HepG2 (cell line): ENCODE results near the gene SLC25A15. TPM values are rescaled to one million over a fixed set of nuclear protein-coding genes. Genes with fewer than 3 reads are reported as not detected.

Experiments
- AFF4 ChIP-seq: sonication (generic); formaldehyde crosslinking; IDR thresholded peaks from 2 replicates; pipeline ENCODE4 v1.4.0; 2020; ENCODE audit warnings: missing genetic modification reagents
- ARHGAP35 ChIP-seq: sonication (generic); formaldehyde crosslinking; IDR thresholded peaks from 2 replicates; pipeline ENCODE4 v1.9.0; 2022; ENCODE audit warnings: mild to moderate bottlenecking, inconsistent platforms, moderate library complexity, missing genetic modification reagents, borderline replicate concordance
- FOSL2 ChIP-seq: sonication (generic); formaldehyde crosslinking; IDR thresholded peaks from 2 replicates; pipeline ENCODE4 v1.4.0; 2020; ENCODE audit warnings: missing genetic modification reagents
- GMEB2 ChIP-seq: IDR thresholded peaks from 2 replicates; pipeline ENCODE4 v1.6.1; 2016; ENCODE audit warnings: missing biosample characterization, missing genetic modification reagents, low read depth
- HOXD1 ChIP-seq: sonication (generic); formaldehyde crosslinking; IDR thresholded peaks from 2 replicates; pipeline ENCODE4 v1.5.0; 2020; ENCODE audit warnings: missing genetic modification reagents
- MAFK ChIP-seq, 2 experiments: IDR thresholded peaks in 1 of 2; conservative IDR thresholded peaks in 1 of 2; 2 replicates each; pipeline ENCODE4 v1.6.1; 2011; ENCODE audit warnings: improper control_type of control experiment in 2 of 2, low read length in 2 of 2
- MED8 ChIP-seq: sonication (generic); formaldehyde crosslinking; IDR thresholded peaks from 2 replicates; pipeline ENCODE4 v1.8.1; 2023; ENCODE audit warnings: mild to moderate bottlenecking, missing genetic modification reagents; ENCODE audit not compliant: insufficient replicate concordance
- POLR2AphosphoS2 ChIP-seq: IDR thresholded peaks from 2 replicates; pipeline ENCODE4 v1.6.1; 2011; ENCODE audit warnings: low read depth, low read length, improper control_type of control experiment
- SMAD3 ChIP-seq: sonication (generic); formaldehyde crosslinking; IDR thresholded peaks from 2 replicates; pipeline ENCODE4 v1.4.0; 2020; ENCODE audit warnings: missing genetic modification reagents
- ZFP91 ChIP-seq: sonication (generic); formaldehyde crosslinking; IDR thresholded peaks from 2 replicates; pipeline ENCODE4 v1.9.0; 2022; ENCODE audit warnings: missing genetic modification reagents, mild to moderate bottlenecking, borderline replicate concordance
- ZNF101 ChIP-seq: sonication (generic); formaldehyde crosslinking; IDR thresholded peaks from 2 replicates; pipeline ENCODE4 v1.4.0; 2020; ENCODE audit warnings: mild to moderate bottlenecking, low read depth, missing genetic modification reagents, borderline replicate concordance
- ZNF296 ChIP-seq: sonication (generic); formaldehyde crosslinking; conservative IDR thresholded peaks from 2 replicates; pipeline ENCODE4 v1.5.0; 2020; ENCODE audit warnings: mild to moderate bottlenecking, missing genetic modification reagents
- ZNF354B ChIP-seq: sonication (generic); formaldehyde crosslinking; IDR thresholded peaks from 2 replicates; pipeline ENCODE4 v1.8.0; 2022; ENCODE audit warnings: mild to moderate bottlenecking, missing genetic modification reagents
- ZNF878 ChIP-seq: sonication (generic); formaldehyde crosslinking; IDR thresholded peaks from 2 replicates; pipeline ENCODE4 v1.8.1; 2023; ENCODE audit warnings: mild to moderate bottlenecking, missing genetic modification reagents, moderate library complexity
- polyA plus RNA-seq, 8 experiments: library from polyadenylated mRNA; depleted of rRNA in 3 of 8; stranded (reverse) in 7 of 8; unstranded in 1 of 8; fragments of >200 nt; fragmentation: Illumina TruSeq in 4 of 8; extraction: Trizol in 4 of 8; gene quantifications; 2 replicates each; pipeline versions ENCODE4 v1.2.1 to v1.2.3, GENCODE V29; 2011 to 2016; ENCODE audit warnings: low read depth in 4 of 8, missing spikeins in 1 of 8, mixed read lengths in 1 of 8; ENCODE audit not compliant: insufficient read depth in 1 of 8
- total RNA-seq, 5 experiments: library from RNA; depleted of rRNA; stranded (reverse); fragments of >200 nt; fragmentation: Illumina TruSeq; extraction: Trizol; gene quantifications; 2 replicates each; pipeline ENCODE4 v1.2.3, GENCODE V29; 2016; ENCODE audit warnings: low read depth in 1 of 5
- TF ChIP-seq, protein P1 (sequence below): sonication (generic); formaldehyde crosslinking; conservative IDR thresholded peaks from 2 replicates; pipeline ENCODE4 v1.4.0; 2020; ENCODE audit warnings: missing genetic modification reagents
- TF ChIP-seq, protein P2 (sequence below): sonication (generic); formaldehyde crosslinking; conservative IDR thresholded peaks from 2 replicates; pipeline ENCODE4 v1.8.0; 2022; ENCODE audit warnings: low read depth, missing genetic modification reagents
- TF ChIP-seq, protein P3 (sequence below): sonication (generic); formaldehyde crosslinking; conservative IDR thresholded peaks from 2 replicates; pipeline ENCODE4 v1.8.0; 2022; ENCODE audit warnings: mild to moderate bottlenecking, moderate library complexity, missing genetic modification reagents

Gene SLC25A15
- total and polyA plus RNA-seq, 2 of the 13 experiments (the other 11 are each of a cell fraction or from before 2014, with no cell fraction given) = 17.3 to 39.1 TPM

GRCh38 chr13:40770934-40771618 lies 18.3 kb upstream of the SLC25A15 start, which contains the start of gene MRPS31 (continued):
- TF ChIP-seq, protein P1, sequence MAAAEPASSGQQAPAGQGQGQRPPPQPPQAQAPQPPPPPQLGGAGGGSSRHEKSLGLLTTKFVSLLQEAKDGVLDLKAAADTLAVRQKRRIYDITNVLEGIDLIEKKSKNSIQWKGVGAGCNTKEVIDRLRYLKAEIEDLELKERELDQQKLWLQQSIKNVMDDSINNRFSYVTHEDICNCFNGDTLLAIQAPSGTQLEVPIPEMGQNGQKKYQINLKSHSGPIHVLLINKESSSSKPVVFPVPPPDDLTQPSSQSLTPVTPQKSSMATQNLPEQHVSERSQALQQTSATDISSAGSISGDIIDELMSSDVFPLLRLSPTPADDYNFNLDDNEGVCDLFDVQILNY (CRISPR knock-in tag) = peak; percentile 65; the same call in 1 of the 2 replicates
- TF ChIP-seq, protein P2, sequence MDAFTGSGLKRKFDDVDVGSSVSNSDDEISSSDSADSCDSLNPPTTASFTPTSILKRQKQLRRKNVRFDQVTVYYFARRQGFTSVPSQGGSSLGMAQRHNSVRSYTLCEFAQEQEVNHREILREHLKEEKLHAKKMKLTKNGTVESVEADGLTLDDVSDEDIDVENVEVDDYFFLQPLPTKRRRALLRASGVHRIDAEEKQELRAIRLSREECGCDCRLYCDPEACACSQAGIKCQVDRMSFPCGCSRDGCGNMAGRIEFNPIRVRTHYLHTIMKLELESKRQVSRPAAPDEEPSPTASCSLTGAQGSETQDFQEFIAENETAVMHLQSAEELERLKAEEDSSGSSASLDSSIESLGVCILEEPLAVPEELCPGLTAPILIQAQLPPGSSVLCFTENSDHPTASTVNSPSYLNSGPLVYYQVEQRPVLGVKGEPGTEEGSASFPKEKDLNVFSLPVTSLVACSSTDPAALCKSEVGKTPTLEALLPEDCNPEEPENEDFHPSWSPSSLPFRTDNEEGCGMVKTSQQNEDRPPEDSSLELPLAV = no peak
- 0 out of 2 replicates have a peak, but pooled peaks have one; percentile 30 for TF ChIP-seq GMEB2 (CRISPR knock-in tag)
- peak; percentile 93 for TF ChIP-seq ARHGAP35
- TF ChIP-seq ZFP91 (CRISPR knock-in tag) = peak; percentile 97
- no peak for TF ChIP-seq POLR2AphosphoS2
- TF ChIP-seq SMAD3 = peak; percentile 89
- TF ChIP-seq, protein P3, sequence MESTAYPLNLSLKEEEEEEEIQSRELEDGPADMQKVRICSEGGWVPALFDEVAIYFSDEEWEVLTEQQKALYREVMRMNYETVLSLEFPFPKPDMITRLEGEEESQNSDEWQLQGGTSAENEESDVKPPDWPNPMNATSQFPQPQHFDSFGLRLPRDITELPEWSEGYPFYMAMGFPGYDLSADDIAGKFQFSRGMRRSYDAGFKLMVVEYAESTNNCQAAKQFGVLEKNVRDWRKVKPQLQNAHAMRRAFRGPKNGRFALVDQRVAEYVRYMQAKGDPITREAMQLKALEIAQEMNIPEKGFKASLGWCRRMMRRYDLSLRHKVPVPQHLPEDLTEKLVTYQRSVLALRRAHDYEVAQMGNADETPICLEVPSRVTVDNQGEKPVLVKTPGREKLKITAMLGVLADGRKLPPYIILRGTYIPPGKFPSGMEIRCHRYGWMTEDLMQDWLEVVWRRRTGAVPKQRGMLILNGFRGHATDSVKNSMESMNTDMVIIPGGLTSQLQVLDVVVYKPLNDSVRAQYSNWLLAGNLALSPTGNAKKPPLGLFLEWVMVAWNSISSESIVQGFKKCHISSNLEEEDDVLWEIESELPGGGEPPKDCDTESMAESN = peak; percentile 89
- TF ChIP-seq FOSL2 (CRISPR knock-in tag) = peak; percentile 73
- no peak for TF ChIP-seq MED8
- TF ChIP-seq ZNF296 (CRISPR knock-in tag) = no peak
- TF ChIP-seq ZNF101 (CRISPR knock-in tag) = no peak
- TF ChIP-seq ZNF878 (CRISPR knock-in tag) = no peak
- TF ChIP-seq MAFK (conservative IDR thresholded peaks at IDR 0.05 in 1 of 2, IDR thresholded peaks at IDR 0.05 in 1 of 2; ENCODE audit: low read length in 2 of 2) = peak in 1 of 2 experiments; percentile 4; a peak in 1 of 4 replicates
- TF ChIP-seq HOXD1 (CRISPR knock-in tag) = peak; percentile 92
- no peak for TF ChIP-seq ZNF354B (CRISPR knock-in tag)
- 0 out of 2 replicates have a peak, but pooled peaks have one; percentile 80 for TF ChIP-seq AFF4 (CRISPR knock-in tag)
